Skin epidermis (tissue), 12 donors: Measurements from ENCODE around the gene MRC1.

Experiments used
- H3K27ac ChIP-seq, 21 experiments: fragments of 200-600 bp; sonication (generic) in 11 of 21; one replicate each; pipeline ENCODE4 v1.5.0; 2020; ENCODE audit warnings: mild to moderate bottlenecking in 3 of 21, inconsistent platforms in 2 of 21, moderate library complexity in 2 of 21
- H3K4me3 ChIP-seq, 7 experiments: fragments of 200-600 bp; sonication (generic) in 2 of 7; one replicate each; pipeline ENCODE4 v1.5.0; 2020; ENCODE audit warnings: inconsistent platforms in 2 of 7, mild to moderate bottlenecking in 2 of 7, moderate library complexity in 1 of 7

MRC1 gene

GRCh38 chr10:17793823-17794644 is 15.1 kb upstream of the MRC1 start:
- H3K27ac ChIP-seq, result no peak overlapping the region
- H3K4me3 ChIP-seq, result no peak overlapping the region

- Histone ChIP-seq H3K4me3 (no peak overlapping the region), H3K27ac (no peak overlapping the region)
These were observed 14.1 kb upstream of the MRC1 start for GRCh38 chr10:17795083-17795482.

- Histone ChIP-seq H3K4me3 (no peak overlapping the region), H3K27ac (no peak overlapping the region)
These were observed 13.1 kb upstream of the MRC1 start for GRCh38 chr10:17795813-17796594.

- no peak overlapping the region for H3K27ac ChIP-seq
- H3K4me3 ChIP-seq, result no peak overlapping the region
These were observed 7.6 kb upstream of the MRC1 start for GRCh38 chr10:17801507-17801906.

- Histone ChIP-seq H3K27ac (no peak overlapping the region), H3K4me3 (no peak overlapping the region)
These were observed 6.8 kb upstream of the MRC1 start for GRCh38 chr10:17802350-17802749.

GRCh38 chr10:17802976-17803375 is 6.2 kb upstream of the MRC1 start:
- H3K4me3 ChIP-seq, result no peak overlapping the region
- no peak overlapping the region for H3K27ac ChIP-seq

- Histone ChIP-seq H3K27ac (no peak overlapping the region), H3K4me3 (no peak overlapping the region)
These were observed 3.8 kb upstream of the MRC1 start for GRCh38 chr10:17805330-17805729.

GRCh38 chr10:17805921-17806577 is 3.1 kb upstream of the MRC1 start:
- H3K27ac ChIP-seq, result no peak overlapping the region

GRCh38 chr10:17811146-17811865 is 2.2 kb downstream of the MRC1 start:
- Histone ChIP-seq H3K27ac (no peak overlapping the region), H3K4me3 (peak overlapping the region in 1 of 7 experiments; percentile 4)

More at GRCh38 chr10:17805921-17806577, 3.1 kb upstream of the MRC1 start:
- H3K4me3 ChIP-seq, result no peak overlapping the region

- Histone ChIP-seq H3K27ac (no peak overlapping the region), H3K4me3 (no peak overlapping the region)
These were observed 5.8 kb downstream of the MRC1 start for GRCh38 chr10:17814973-17815372.

- Histone ChIP-seq H3K4me3 (no peak overlapping the region), H3K27ac (no peak overlapping the region)
These were observed 7.1 kb downstream of the MRC1 start for GRCh38 chr10:17816199-17816598.

GRCh38 chr10:17817316-17817715 is 8.2 kb downstream of the MRC1 start:
- no peak overlapping the region for H3K4me3 ChIP-seq
- H3K27ac ChIP-seq, result no peak overlapping the region

GRCh38 chr10:17817790-17818189 is 8.6 kb downstream of the MRC1 start:
- no peak overlapping the region for H3K4me3 ChIP-seq
- no peak overlapping the region for H3K27ac ChIP-seq

- Histone ChIP-seq H3K27ac (no peak overlapping the region), H3K4me3 (no peak overlapping the region)
These were observed 10.7 kb downstream of the MRC1 start for GRCh38 chr10:17819836-17820235.

- Histone ChIP-seq H3K4me3 (no peak overlapping the region), H3K27ac (no peak overlapping the region)
These were observed 11.8 kb downstream of the MRC1 start for GRCh38 chr10:17820943-17821342.

- Histone ChIP-seq H3K4me3 (no peak overlapping the region), H3K27ac (no peak overlapping the region)
These were observed 12.7 kb downstream of the MRC1 start for GRCh38 chr10:17821893-17822292.

- H3K4me3 ChIP-seq, result no peak overlapping the region
- H3K27ac ChIP-seq, result no peak overlapping the region
These were observed 22.2 kb downstream of the MRC1 start for GRCh38 chr10:17831341-17831740.

- Histone ChIP-seq H3K27ac (no peak overlapping the region), H3K4me3 (no peak overlapping the region)
These were observed 22.7 kb downstream of the MRC1 start for GRCh38 chr10:17831896-17832295.

GRCh38 chr10:17833656-17834055 is 24.5 kb downstream of the MRC1 start:
- Histone ChIP-seq H3K27ac (no peak overlapping the region), H3K4me3 (no peak overlapping the region)

GRCh38 chr10:17835688-17836087 is 26.5 kb downstream of the MRC1 start:
- Histone ChIP-seq H3K4me3 (no peak overlapping the region), H3K27ac (no peak overlapping the region)
